H1 (cell line): Measurements from ENCODE around the gene ARHGAP12. TPM values are rescaled to one million over a fixed set of nuclear protein-coding genes. Genes with fewer than 3 reads are reported as not detected.

Experiments used
- CTCF ChIA-PET: fragments of 300-600 bp; sonication (Branson Sonifier 250); formaldehyde crosslinking; loops from one replicate; lab custom pipeline; 2021; ENCODE audit not compliant: partially characterized antibody; lab: Charles Lee
- POLR2A ChIA-PET: fragments of 300-600 bp; sonication (Branson Sonifier 250); formaldehyde crosslinking; loops from one replicate; lab custom pipeline; 2021; ENCODE audit warnings: inconsistent platforms; ENCODE audit not compliant: partially characterized antibody; lab: Charles Lee
- DNase-seq, 2 experiments: peaks; one replicate each; pipeline versions ENCODE4 v3.0.0 to v3.0.0-alpha.2; 2010 to 2022; ENCODE audit warnings: low spot score in 2 of 2, low read depth in 1 of 2, mixed read lengths in 1 of 2
- FAIRE-seq: peaks from 2 replicates; lab custom pipeline; 2011; peaks lifted over from hg19 to GRCh38; lab: Jason Lieb, UNC
- H2AFZ ChIP-seq: 2 replicates; pipeline ENCODE4 v1.8.1; 2012; ENCODE audit warnings: low read length, inconsistent platforms
- H2AK5ac ChIP-seq: 2 replicates; pipeline ENCODE4 v1.6.1; 2013; ENCODE audit warnings: low read depth, low read length
- H2BK120ac ChIP-seq: replicated peaks from 2 replicates; pipeline ENCODE3; 2013; ENCODE audit warnings: low read depth, low read length, inconsistent platforms
- H2BK12ac ChIP-seq: 2 replicates; pipeline ENCODE4 v1.6.1; 2013; ENCODE audit warnings: low read depth, low read length
- H2BK15ac ChIP-seq: 2 replicates; pipeline ENCODE4 v1.6.1; 2013; ENCODE audit warnings: low read length
- H2BK20ac ChIP-seq: 2 replicates; pipeline ENCODE4 v1.6.1; 2013; ENCODE audit warnings: low read length
- H2BK5ac ChIP-seq: 2 replicates; pipeline ENCODE4 v1.6.1; 2013; ENCODE audit warnings: low read depth, low read length
- H3K14ac ChIP-seq: 2 replicates; pipeline ENCODE4 v1.6.1; 2013; ENCODE audit warnings: inconsistent platforms; ENCODE audit not compliant: insufficient read length
- H3K18ac ChIP-seq: 2 replicates; pipeline ENCODE4 v1.6.1; 2013; ENCODE audit warnings: low read length; ENCODE audit errors: extremely low read depth
- H3K23ac ChIP-seq: 2 replicates; pipeline ENCODE4 v1.6.1; 2013; ENCODE audit warnings: inconsistent platforms; ENCODE audit not compliant: insufficient read length
- H3K23me2 ChIP-seq: 2 replicates; pipeline ENCODE4 v1.6.1; 2013; ENCODE audit warnings: low read depth, low read length
- H3K27ac ChIP-seq: 2 replicates; pipeline ENCODE4 v1.6.1; 2011; ENCODE audit warnings: low read depth, low read length, inconsistent platforms
- H3K27me3 ChIP-seq, 4 experiments: replicated peaks in 1 of 4; 1 replicate in 1 of 4; 2 replicates in 3 of 4; pipeline versions ENCODE4 v1.6.1 to v1.8.1; 2011 to 2013; ENCODE audit warnings: low read length in 3 of 4, mild to moderate bottlenecking in 3 of 4, inconsistent platforms in 2 of 4, mixed read lengths in 2 of 4, moderate library complexity in 1 of 4; ENCODE audit not compliant: control insufficient read depth in 3 of 4, insufficient read depth in 3 of 4; ENCODE audit errors: extremely low read depth in 1 of 4
- H3K36me3 ChIP-seq, 4 experiments: 2 replicates each; pipeline versions ENCODE4 v1.6.1 to v1.8.1; 2011 to 2013; ENCODE audit warnings: mild to moderate bottlenecking in 4 of 4, low read length in 3 of 4, moderate library complexity in 2 of 4, control low read depth in 1 of 4, inconsistent platforms in 1 of 4; ENCODE audit not compliant: insufficient read depth in 4 of 4, control insufficient read depth in 2 of 4
- H3K4ac ChIP-seq: replicated peaks from 2 replicates; pipeline ENCODE3; 2013; ENCODE audit warnings: low read length, low read depth, mixed read lengths, inconsistent platforms; ENCODE audit not compliant: insufficient read length
- H3K4me1 ChIP-seq, 4 experiments: replicated peaks in 1 of 4; 1 replicate in 1 of 4; 2 replicates in 3 of 4; pipeline versions ENCODE4 v1.6.1 to v1.8.1; 2011 to 2013; ENCODE audit warnings: low read length in 3 of 4, inconsistent platforms in 2 of 4, mixed read lengths in 1 of 4; ENCODE audit not compliant: insufficient read depth in 4 of 4, control insufficient read depth in 3 of 4
- H3K4me2 ChIP-seq, 2 experiments: 2 replicates each; pipeline versions ENCODE4 v1.6.1 to v1.8.1; 2011 to 2013; ENCODE audit warnings: low read depth in 2 of 2, low read length in 2 of 2, control low read depth in 1 of 2, inconsistent platforms in 1 of 2, mild to moderate bottlenecking in 1 of 2; ENCODE audit not compliant: insufficient read depth in 1 of 2
- H3K4me3 ChIP-seq, 4 experiments: fragments of 200-600, 300-600 bp in 1 of 4; sonication (generic), shearing (Covaris generic), sonication (Bioruptor Twin) in 1 of 4; 2 replicates each; pipeline versions ENCODE4 v1.5.1 to v1.8.1; 2011 to 2016; ENCODE audit warnings: low read length in 4 of 4, low read depth in 3 of 4, control low read depth in 2 of 4, inconsistent platforms in 2 of 4, mild to moderate bottlenecking in 2 of 4, mixed read lengths in 1 of 4, moderate library complexity in 1 of 4; ENCODE audit not compliant: insufficient read depth in 2 of 4; ENCODE audit errors: extremely low read depth in 1 of 4
- H3K56ac ChIP-seq: replicated peaks from 2 replicates; pipeline ENCODE3; 2013; ENCODE audit warnings: low read depth, mild to moderate bottlenecking, mixed read lengths, low read length, inconsistent platforms; ENCODE audit not compliant: insufficient read length
- H3K79me1 ChIP-seq: 2 replicates; pipeline ENCODE4 v1.6.1; 2013; ENCODE audit warnings: low read depth, low read length, control low read depth
- H3K79me2 ChIP-seq, 2 experiments: 2 replicates each; pipeline versions ENCODE4 v1.6.1 to v1.8.1; 2012 to 2013; ENCODE audit warnings: low read length in 2 of 2, mild to moderate bottlenecking in 2 of 2, inconsistent platforms in 1 of 2; ENCODE audit not compliant: insufficient read depth in 2 of 2, control insufficient read depth in 1 of 2
- H3K9ac ChIP-seq, 4 experiments: replicated peaks in 1 of 4; 1 replicate in 1 of 4; 2 replicates in 3 of 4; pipeline versions ENCODE4 v1.6.1 to v1.8.1; 2011 to 2013; ENCODE audit warnings: low read depth in 3 of 4, low read length in 3 of 4, control low read depth in 2 of 4, mild to moderate bottlenecking in 2 of 4, moderate library complexity in 2 of 4, inconsistent platforms in 1 of 4; ENCODE audit errors: extremely low read depth in 1 of 4
- H3K9me3 ChIP-seq, 2 experiments: 2 replicates each; pipeline versions ENCODE4 v1.6.1 to v1.8.1; 2012 to 2013; ENCODE audit warnings: mild to moderate bottlenecking in 2 of 2, moderate library complexity in 2 of 2, control low read depth in 1 of 2, inconsistent platforms in 1 of 2, low read depth in 1 of 2, low read length in 1 of 2, mixed read lengths in 1 of 2; ENCODE audit not compliant: insufficient read depth in 2 of 2
- H4K20me1 ChIP-seq, 2 experiments: replicated peaks in 1 of 2; 2 replicates each; pipeline versions ENCODE3 to v1.8.1; 2011 to 2013; ENCODE audit warnings: inconsistent platforms in 2 of 2, low read length in 2 of 2, mild to moderate bottlenecking in 1 of 2; ENCODE audit not compliant: insufficient read depth in 2 of 2, control insufficient read depth in 1 of 2
- H4K5ac ChIP-seq: 2 replicates; pipeline ENCODE4 v1.6.1; 2013; ENCODE audit warnings: low read length, low read depth, mixed read lengths, inconsistent platforms; ENCODE audit not compliant: insufficient read length
- H4K8ac ChIP-seq: 2 replicates; pipeline ENCODE4 v1.8.0; 2013; ENCODE audit warnings: mild to moderate bottlenecking, moderate library complexity, low read length, inconsistent platforms; ENCODE audit not compliant: insufficient read depth; ENCODE audit errors: extremely low read depth
- H4K91ac ChIP-seq: replicated peaks from 2 replicates; pipeline ENCODE3; 2013; ENCODE audit warnings: low read length, mixed read lengths, inconsistent platforms; ENCODE audit not compliant: insufficient read length
- CHD1 ChIP-seq: IDR thresholded peaks from 2 replicates; pipeline ENCODE4 v1.6.1; 2012; ENCODE audit warnings: low read depth, low read length, improper control_type of control experiment
- EZH2 ChIP-seq: fragments of 200-600 bp; sonication (generic); IDR thresholded peaks from 2 replicates; pipeline ENCODE4 v1.7.1; 2012; ENCODE audit warnings: low read depth, mild to moderate bottlenecking, moderate library complexity, low read length, inconsistent platforms; ENCODE audit not compliant: severe bottlenecking
- GABPA ChIP-seq: IDR thresholded peaks from 2 replicates; pipeline ENCODE4 v1.6.1; 2011; ENCODE audit warnings: mild to moderate bottlenecking, low read length, moderate library complexity, borderline replicate concordance; ENCODE audit not compliant: insufficient read depth
- HDAC2 ChIP-seq, 2 experiments: fragments of 300-600 bp in 1 of 2; sonication (generic) in 1 of 2; IDR thresholded peaks; 2 replicates each; pipeline ENCODE4 v1.6.1; 2011 to 2012; ENCODE audit warnings: low read depth in 2 of 2, low read length in 2 of 2, mild to moderate bottlenecking in 2 of 2, moderate library complexity in 2 of 2, borderline replicate concordance in 1 of 2, inconsistent platforms in 1 of 2
- HDAC6 ChIP-seq: IDR thresholded peaks from one replicate; pipeline ENCODE4 v1.7.1; 2012; ENCODE audit warnings: low read depth, mild to moderate bottlenecking, inconsistent platforms, low read length, moderate library complexity
- KDM1A ChIP-seq: fragments of 200-600, 300-600 bp; sonication (generic); IDR thresholded peaks from 2 replicates; pipeline ENCODE4 v1.7.1; 2016; ENCODE audit warnings: mild to moderate bottlenecking, low read length, borderline replicate concordance
- KDM4A ChIP-seq: IDR thresholded peaks from one replicate; pipeline ENCODE4 v1.7.1; 2012; ENCODE audit warnings: low read depth, mild to moderate bottlenecking, moderate library complexity, low read length, inconsistent platforms; ENCODE audit not compliant: severe bottlenecking
- POLR2AphosphoS5 ChIP-seq: IDR thresholded peaks from 2 replicates; pipeline ENCODE4 v1.6.1; 2011; ENCODE audit warnings: low read depth, low read length
- POU5F1 ChIP-seq: IDR thresholded peaks from 2 replicates; pipeline ENCODE4 v1.6.1; 2011; ENCODE audit warnings: low read depth, mild to moderate bottlenecking, low read length, moderate library complexity
- SIRT6 ChIP-seq: IDR thresholded peaks from one replicate; pipeline ENCODE4 v1.7.1; 2012; ENCODE audit warnings: low read length, inconsistent platforms
- SP1 ChIP-seq: IDR thresholded peaks from 2 replicates; pipeline ENCODE4 v1.6.1; 2011; ENCODE audit warnings: low read depth, low read length
- TAF1 ChIP-seq: IDR thresholded peaks from 2 replicates; pipeline ENCODE4 v1.6.1; 2011; ENCODE audit warnings: mild to moderate bottlenecking, low read depth, low read length
- TCF12 ChIP-seq: IDR thresholded peaks from 2 replicates; pipeline ENCODE4 v1.6.1; 2011; ENCODE audit warnings: low read depth, mild to moderate bottlenecking, low read length
- WGBS, 2 experiments: shearing (Covaris generic) in 1 of 2; methylation state at CpG; one replicate each; pipeline versions ENCODE4 v1.1.6 to v1.1.7; 2013 to 2015; ENCODE audit warnings: low lambda C conversion rate in 2 of 2, mixed read lengths in 2 of 2, inconsistent platforms in 1 of 2, low coverage in 1 of 2, missing lambda C conversion rate in 1 of 2; ENCODE audit not compliant: insufficient replicate concordance in 2 of 2, insufficient coverage in 1 of 2, insufficient read length in 1 of 2; ENCODE audit errors: extremely low coverage in 1 of 2, missing lambda C conversion rate in 1 of 2; 5-methylcytosine and 5-hydroxymethylcytosine counted together
- polyA plus RNA-seq, 7 experiments: library from polyadenylated mRNA; depleted of rRNA in 3 of 7; stranded (reverse) in 5 of 7; unstranded in 2 of 7; fragments of >200 nt in 5 of 7; fragments of 200-250 nt in 2 of 7; gene quantifications; 1 replicate in 5 of 7; 2 replicates in 1 of 7; 4 replicates in 1 of 7; pipeline versions ENCODE4 v1.2.1 to v1.2.3, GENCODE V29; 2011 to 2013; ENCODE audit warnings: missing spikeins in 2 of 7, mixed read lengths in 2 of 7
- total RNA-seq: library from RNA; stranded (reverse); fragmentation: NEBNext Ultra II Directional; extraction: Animal tissue kit (Norgen Biotek cat#: 25700); gene quantifications from 2 replicates; pipeline ENCODE4 v1.2.1, GENCODE V29; 2021

The ARHGAP12 gene
- total and polyA plus RNA-seq, 2 of the 8 experiments (the other 6 are each of a cell fraction or from before 2014, with no cell fraction given), result 10.1 to 39.0 TPM

GRCh38 chr10:31768467-31768866 is 160.2 kb downstream of the ARHGAP12 start:
- Histone ChIP-seq H3K23ac (no peak overlapping the region), H3K27ac (no peak overlapping the region), H3K27me3 (no peaks in the 10 kb centered on the region; a peak in 1 of 7 replicates), H3K9me3 (peaks cover 1 to 3% of the 10 kb centered on the region in 2 experiments; a peak in 2 of 4 replicates), H3K4me2 (no peak overlapping the region), H2BK15ac (no peak overlapping the region), H4K5ac (no peak overlapping the region), H3K9ac (no peak overlapping the region), H4K91ac (no peak overlapping the region), H2AK5ac (no peak overlapping the region), H3K4me1 (no peaks in the 10 kb centered on the region), H4K8ac (no peak overlapping the region), H4K20me1 (no peaks in the 10 kb centered on the region), H3K18ac (no peak overlapping the region), H2BK120ac (no peak overlapping the region), H2BK20ac (no peak overlapping the region), H3K79me1 (no peaks in the 10 kb centered on the region), H2BK5ac (no peak overlapping the region), H2BK12ac (no peak overlapping the region), H3K14ac (no peak overlapping the region), H3K23me2 (no peaks in the 10 kb centered on the region), H3K56ac (no peak overlapping the region), H3K36me3 (no peaks in the 10 kb centered on the region), H3K4me3 (no peak overlapping the region), H3K4ac (no peak overlapping the region), H2AFZ (no peak overlapping the region), H3K79me2 (no peaks in the 10 kb centered on the region)
- FAIRE-seq (no peak), DNase-seq (no peak)
- CTCF ChIA-PET, result interaction anchor here (0.6 to 4.1 kb wide), 10 partner anchors 11 to 1375 kb away, joined by 3 to 18 read pairs (median 4); no protein-coding TSS in a partner anchor
- POLR2A ChIA-PET, result no interaction called here
- TF ChIP-seq POLR2AphosphoS5 (no peak), CHD1 (no peak), GABPA (no peak), POU5F1 (no peak), EZH2 (no peak), HDAC2 (IDR thresholded peaks at IDR 0.05; ENCODE audit: borderline replicate concordance in 1 of 2, low read depth in 2 of 2, low read length in 2 of 2) (no peak), KDM4A (no peak), SIRT6 (no peak), SP1 (no peak), TAF1 (no peak), HDAC6 (no peak), KDM1A (no peak), TCF12 (no peak)
- WGBS, 2 experiments, result 100% methylated on average over 1 of the region's 1 CpG; no CpG with 5 or more reads in 1 of the 2 experiments
